Uterus (tissue), 4 donors: ENCODE results near the gene CRYBG2. TPM values are rescaled to one million over a fixed set of nuclear protein-coding genes. Genes with fewer than 3 reads are reported as not detected.
"Not testable (repeated sequence)": the region's sequence is repeated elsewhere in the genome, so short reads cannot be mapped to it uniquely, and the experiment has no call there.

ENCODE experiments used
- DNase-seq, 2 donors: peaks; one replicate each; pipeline ENCODE4 v3.0.0-alpha.2; 2019 to 2020
- H3K27ac ChIP-seq, 2 donors: fragments of 200-600 bp; sonication (generic); 1 replicate in 1 of 2; 2 replicates in 1 of 2; pipeline ENCODE4 v1.5.1; 2016 to 2018
- H3K27me3 ChIP-seq, 2 donors: fragments of 200-600 bp; sonication (generic); one replicate each; pipeline ENCODE4 v1.5.1; 2018 to 2019; ENCODE audit warnings: control low read depth in 1 of 2
- H3K36me3 ChIP-seq, 2 donors: fragments of 200-600 bp; sonication (generic); one replicate each; pipeline ENCODE4 v1.5.1; 2019; ENCODE audit warnings: control low read depth in 1 of 2
- H3K4me1 ChIP-seq, 2 donors: fragments of 200-600 bp; sonication (generic); one replicate each; pipeline ENCODE4 v1.5.1; 2018 to 2019; ENCODE audit warnings: control low read depth in 1 of 2
- H3K4me3 ChIP-seq, 2 donors: fragments of 200-600 bp; sonication (generic); 1 replicate in 1 of 2; 2 replicates in 1 of 2; pipeline ENCODE4 v1.5.1; 2018 to 2019; ENCODE audit warnings: mild to moderate bottlenecking in 1 of 2
- H3K9me3 ChIP-seq, 2 donors: fragments of 200-600 bp; sonication (generic); one replicate each; pipeline ENCODE4 v1.5.1; 2019; ENCODE audit warnings: control low read depth in 1 of 2
- CTCF ChIP-seq, 4 experiments: fragments of 200-600 bp in 2 of 4; fragments of 450-650 bp in 2 of 4; sonication (generic) in 2 of 4; IDR thresholded peaks; one replicate each; pipeline ENCODE4 v1.5.1; 2016 to 2019; ENCODE audit warnings: antibody characterized with exemption in 4 of 4, mild to moderate bottlenecking in 2 of 4, moderate library complexity in 1 of 4
- POLR2A ChIP-seq, 2 donors: fragments of 450-650 bp; IDR thresholded peaks; one replicate each; pipeline ENCODE4 v1.6.1; 2016; ENCODE audit warnings: antibody characterized with exemption in 2 of 2, mild to moderate bottlenecking in 1 of 2, moderate library complexity in 1 of 2
- intact Hi-C: fragments of 100-400 bp; cut with DNase I; formaldehyde crosslinking; loops from one replicate; pipeline ENCODE4 v1.15.1; 2023; ENCODE audit warnings: low total_unique reads
- total RNA-seq, 4 donors: library from RNA; depleted of rRNA in 3 of 4; stranded (reverse); fragments of >200 nt in 3 of 4; gene quantifications; one replicate each; pipeline versions ENCODE4 v1.1.0 to v1.2.4, GENCODE V29; 2014 to 2023
- donor health status: DM: yes; HTN: yes; CAD: no.

The CRYBG2 gene
- total RNA-seq, 4 donors from 2014 or later, result 3.0 TPM; not detected in 3

DNA sequence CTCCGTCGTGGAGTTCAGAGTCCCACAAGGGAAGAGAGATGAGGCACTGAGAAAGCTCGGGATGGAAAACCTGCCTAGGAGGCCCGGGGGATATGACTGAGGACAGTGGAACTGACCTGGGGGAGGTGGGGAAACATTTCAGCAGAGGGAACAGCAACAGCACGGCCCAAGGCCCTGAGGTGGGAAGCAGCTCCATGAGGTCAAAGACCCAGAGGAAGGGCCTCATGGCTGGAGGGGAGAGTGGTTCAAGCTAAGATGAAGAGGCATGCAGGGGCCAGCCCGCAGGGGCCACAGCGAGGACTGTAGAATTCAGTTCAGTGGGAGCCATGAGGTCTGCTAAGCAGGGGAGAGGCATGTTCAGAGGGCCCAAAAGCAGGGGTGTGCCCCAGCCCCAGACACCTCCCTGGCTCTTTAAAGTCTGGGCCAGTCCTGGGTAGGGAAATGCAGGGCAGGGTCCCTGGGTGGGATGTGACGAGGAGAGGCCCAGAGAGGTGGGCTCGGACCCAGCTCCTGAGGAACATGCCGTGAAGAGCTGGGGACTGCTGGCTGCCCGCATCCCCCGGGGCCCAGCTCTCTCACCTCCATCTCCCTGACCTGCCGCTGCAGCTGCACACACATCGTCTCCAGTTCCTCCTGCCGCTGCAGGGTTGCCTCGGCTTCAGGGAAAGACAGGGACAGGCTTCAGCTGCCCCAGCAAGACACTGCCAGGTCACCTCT lies 57.4 kb downstream of the CRYBG2 start:
- intact Hi-C loops, result no loop called here
- H3K9me3 ChIP-seq, result no peaks in the 10 kb centered on the region
- no peak overlapping the region for H3K27ac ChIP-seq
- H3K4me3 ChIP-seq, result no peak overlapping the region
- H3K36me3 ChIP-seq, result no peaks in the 10 kb centered on the region
- H3K27me3 ChIP-seq, result no peaks in the 10 kb centered on the region
- DNase-seq, result no peak
- no peaks in the 10 kb centered on the region for H3K4me1 ChIP-seq
- TF ChIP-seq POLR2A (IDR thresholded peaks at IDR 0.05), result no peak
- TF ChIP-seq CTCF (IDR thresholded peaks at IDR 0.05), result no peak

- Histone ChIP-seq H3K36me3 (no peaks in the 10 kb centered on the region), H3K27me3 (no peaks in the 10 kb centered on the region), H3K4me1 (no peaks in the 10 kb centered on the region), H3K4me3 (no peak overlapping the region), H3K9me3 (no peaks in the 10 kb centered on the region), H3K27ac (no peak overlapping the region)
- TF ChIP-seq CTCF (IDR thresholded peaks at IDR 0.05) (no peak), POLR2A (IDR thresholded peaks at IDR 0.05) (no peak)
- DNase-seq, result no peak
- intact Hi-C loops, result no loop called here
Observed at GRCh38 chr1:26295194-26296138, 58.5 kb downstream of the CRYBG2 start.

DNA sequence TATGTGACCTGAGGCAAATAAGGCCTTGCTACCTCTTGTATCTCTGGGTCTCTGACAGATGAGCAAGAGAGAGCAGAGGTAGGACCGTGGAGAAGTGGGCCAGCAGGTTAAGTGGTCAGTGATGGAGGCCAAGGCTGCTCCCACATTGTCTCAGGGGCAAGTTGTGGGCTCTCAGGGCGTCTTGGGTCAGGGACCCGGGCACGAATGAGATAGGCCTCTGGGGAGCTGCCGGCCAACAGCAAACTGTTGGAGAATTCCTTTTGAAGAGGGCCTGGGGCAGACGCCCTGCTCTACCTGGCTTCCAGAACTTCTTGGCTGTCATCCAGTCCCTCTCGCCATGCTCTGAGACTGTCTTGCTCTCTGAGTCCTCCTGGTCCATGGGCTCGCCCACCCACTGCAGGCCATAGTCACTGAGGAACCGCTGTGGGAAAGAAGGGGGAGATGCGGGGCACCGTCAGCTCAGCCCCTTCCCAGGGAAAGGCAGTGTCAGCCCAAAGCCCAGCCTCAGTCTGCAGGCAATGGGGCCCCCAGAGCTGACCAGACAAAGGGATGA lies 59.9 kb downstream of the CRYBG2 start:
- TF ChIP-seq POLR2A (IDR thresholded peaks at IDR 0.05) (no peak), CTCF (IDR thresholded peaks at IDR 0.05) (no peak)
- intact Hi-C loops, result no loop called here
- no peak for DNase-seq

GRCh38 chr1:26292735-26293134 lies 61.2 kb downstream of the CRYBG2 start:
- intact Hi-C loops, result not testable (repeated sequence)

More for the DNA sequence above, 59.9 kb downstream of the CRYBG2 start:
- Histone ChIP-seq H3K36me3 (no peaks in the 10 kb centered on the region), H3K27ac (no peak overlapping the region), H3K9me3 (no peaks in the 10 kb centered on the region), H3K27me3 (no peaks in the 10 kb centered on the region), H3K4me3 (no peak overlapping the region), H3K4me1 (no peaks in the 10 kb centered on the region)

GRCh38 chr1:26291939-26292338 lies 62.0 kb downstream of the CRYBG2 start:
- no peak overlapping the region for H3K4me3 ChIP-seq
- no peaks in the 10 kb centered on the region for H3K9me3 ChIP-seq
- H3K4me1 ChIP-seq, result no peaks in the 10 kb centered on the region
- DNase-seq, result no peak
- H3K27me3 ChIP-seq, result no peaks in the 10 kb centered on the region
- intact Hi-C loops, result no loop called here
- TF ChIP-seq POLR2A (IDR thresholded peaks at IDR 0.05), result no peak
- no peak for TF ChIP-seq CTCF (IDR thresholded peaks at IDR 0.05)
- H3K36me3 ChIP-seq, result no peaks in the 10 kb centered on the region
- no peak overlapping the region for H3K27ac ChIP-seq

More at GRCh38 chr1:26292735-26293134, 61.2 kb downstream of the CRYBG2 start:
- H3K4me1 ChIP-seq, H3K36me3 ChIP-seq, H3K27ac ChIP-seq, H3K4me3 ChIP-seq, H3K9me3 ChIP-seq, DNase-seq, H3K27me3 ChIP-seq: not testable (repeated sequence)
